SU-DHL-6 (cell line): ENCODE measurements around the gene SVIL.

Experiments used
- EZH2phosphoT487 ChIP-seq: fragments of 200-600 bp; sonication (generic), shearing (Covaris generic); conservative IDR thresholded peaks from 2 replicates; pipeline ENCODE4 v1.6.1; 2018; ENCODE audit warnings: mild to moderate bottlenecking, antibody characterized with exemption, low read length, moderate library complexity, mixed read lengths
- TF ChIP-seq, protein P1 (sequence below): fragments of 200-600 bp; sonication (generic); IDR thresholded peaks from one replicate; pipeline ENCODE4 v1.5.1; 2017; ENCODE audit warnings: antibody characterized with exemption, mild to moderate bottlenecking, low read length, moderate library complexity; ENCODE audit not compliant: insufficient read depth, poor library complexity, severe bottlenecking

DNA sequence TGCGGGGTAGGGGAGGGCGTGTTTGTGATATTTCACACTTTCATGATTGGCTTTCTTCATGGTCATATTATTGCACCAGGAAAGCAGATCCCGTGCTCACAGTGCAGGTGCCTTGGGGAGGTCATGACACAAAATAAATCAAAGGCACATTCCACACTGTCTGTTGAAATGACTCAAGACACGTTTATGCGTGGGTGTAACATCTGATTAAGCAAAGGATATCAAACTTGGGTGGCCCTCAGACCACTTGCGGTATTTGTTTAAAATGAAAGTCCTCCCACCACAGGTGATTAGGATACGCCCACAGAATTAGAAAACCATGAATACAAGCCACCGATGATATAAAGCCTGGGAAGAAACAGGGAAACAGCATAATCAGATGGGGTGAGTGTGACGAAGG, 51.1 kb downstream of the SVIL start:
- TF ChIP-seq, protein P1, sequence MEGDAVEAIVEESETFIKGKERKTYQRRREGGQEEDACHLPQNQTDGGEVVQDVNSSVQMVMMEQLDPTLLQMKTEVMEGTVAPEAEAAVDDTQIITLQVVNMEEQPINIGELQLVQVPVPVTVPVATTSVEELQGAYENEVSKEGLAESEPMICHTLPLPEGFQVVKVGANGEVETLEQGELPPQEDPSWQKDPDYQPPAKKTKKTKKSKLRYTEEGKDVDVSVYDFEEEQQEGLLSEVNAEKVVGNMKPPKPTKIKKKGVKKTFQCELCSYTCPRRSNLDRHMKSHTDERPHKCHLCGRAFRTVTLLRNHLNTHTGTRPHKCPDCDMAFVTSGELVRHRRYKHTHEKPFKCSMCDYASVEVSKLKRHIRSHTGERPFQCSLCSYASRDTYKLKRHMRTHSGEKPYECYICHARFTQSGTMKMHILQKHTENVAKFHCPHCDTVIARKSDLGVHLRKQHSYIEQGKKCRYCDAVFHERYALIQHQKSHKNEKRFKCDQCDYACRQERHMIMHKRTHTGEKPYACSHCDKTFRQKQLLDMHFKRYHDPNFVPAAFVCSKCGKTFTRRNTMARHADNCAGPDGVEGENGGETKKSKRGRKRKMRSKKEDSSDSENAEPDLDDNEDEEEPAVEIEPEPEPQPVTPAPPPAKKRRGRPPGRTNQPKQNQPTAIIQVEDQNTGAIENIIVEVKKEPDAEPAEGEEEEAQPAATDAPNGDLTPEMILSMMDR, result no peak
- no peak for TF ChIP-seq EZH2phosphoT487
